ENCODE measurements around the gene ZIK1.

Gene ZIK1

DNA sequence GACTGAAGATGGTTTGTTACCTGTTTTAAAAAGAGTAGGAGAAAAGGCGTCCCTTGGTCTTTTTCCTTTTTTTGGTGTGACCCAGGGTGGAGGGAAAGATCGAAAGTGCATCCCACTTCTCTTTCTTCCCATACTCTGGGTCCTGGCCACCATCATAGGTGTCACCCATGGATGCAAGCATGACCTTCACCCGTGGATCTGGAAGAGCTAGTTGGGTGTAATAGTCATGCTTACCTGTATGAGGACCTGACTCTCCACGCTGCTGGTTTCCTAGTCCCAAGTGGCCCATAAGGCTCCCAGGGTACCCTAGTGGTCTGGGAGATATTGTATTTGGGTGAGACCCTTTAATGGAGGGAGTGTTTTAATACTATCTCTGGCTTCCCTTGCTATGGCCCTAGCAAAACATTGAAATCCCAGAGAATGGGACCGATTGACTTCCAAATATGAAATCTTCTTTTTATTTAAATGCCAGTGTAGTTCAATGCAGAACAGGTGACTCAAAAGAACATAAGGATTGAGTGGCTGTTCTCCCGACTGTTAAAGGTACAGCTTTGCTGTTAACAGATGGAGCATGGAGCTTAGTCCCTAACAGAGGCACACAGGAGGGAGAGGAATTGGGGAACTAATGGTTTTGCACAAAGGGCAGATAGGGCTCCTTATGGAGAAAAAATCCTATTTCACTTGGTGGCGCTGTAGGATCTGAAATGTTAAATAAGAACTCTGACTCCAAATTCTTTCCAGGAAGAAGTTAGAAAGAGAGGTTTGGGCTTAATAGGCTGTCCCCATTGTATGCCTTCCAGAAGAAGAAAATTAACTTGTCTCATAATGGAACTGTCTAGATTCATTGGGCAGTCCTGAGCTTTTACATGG is 17.3 kb upstream of the ZIK1 start:
- H3K4me3 ChIP-seq (ENCODE audit: extremely low read depth, insufficient read depth, low read length, poor library complexity, severe bottlenecking): no peak overlapping the region

DNA sequence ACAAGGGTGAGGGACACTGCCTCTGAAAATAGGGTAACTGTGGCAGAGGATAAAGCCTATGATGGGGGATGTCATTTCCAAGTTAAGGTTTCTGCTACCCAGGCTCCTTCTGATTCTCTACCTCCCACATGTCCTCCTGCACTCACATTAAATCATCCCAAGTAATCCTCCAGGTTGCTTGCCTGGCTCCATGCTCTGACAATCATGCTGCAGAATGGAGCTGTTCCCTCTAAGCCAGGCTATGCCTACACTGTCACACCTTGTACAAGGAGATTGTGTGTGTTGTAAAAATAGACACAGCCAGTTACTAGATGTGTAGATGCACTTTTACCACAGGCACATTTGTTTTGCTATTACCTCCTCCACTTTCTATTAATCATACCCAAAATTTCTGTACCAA is 13.2 kb upstream of the ZIK1 start:
- H3K36me3 ChIP-seq (ENCODE audit: control insufficient read depth, insufficient read depth, low read length): peaks cover 50% of the 10 kb centered on the region
- H3K4me1 ChIP-seq (ENCODE audit: control insufficient read depth, insufficient read depth, low read length, poor library complexity, severe bottlenecking): no peaks in the 10 kb centered on the region
- H3K9me3 ChIP-seq (ENCODE audit: control insufficient read depth, low read length): peaks cover 90% of the 10 kb centered on the region
- H3K4me3 ChIP-seq (ENCODE audit: extremely low read depth, insufficient read depth, low read length, poor library complexity, severe bottlenecking): no peak overlapping the region
- H3K27ac ChIP-seq (ENCODE audit: low read depth, low read length, severe bottlenecking): no peak overlapping the region

More for the DNA sequence above, 17.3 kb upstream of the ZIK1 start:
- Histone ChIP-seq H3K36me3 (ENCODE audit: control insufficient read depth, insufficient read depth, low read length) (peaks cover 10% of the 10 kb centered on the region), H3K27ac (ENCODE audit: low read depth, low read length, severe bottlenecking) (no peak overlapping the region), H3K4me1 (ENCODE audit: control insufficient read depth, insufficient read depth, low read length, poor library complexity, severe bottlenecking) (no peaks in the 10 kb centered on the region), H3K9me3 (ENCODE audit: control insufficient read depth, low read length) (peaks cover 88% of the 10 kb centered on the region)
- 72 to 80% methylated on average over 3 to 5 of the region's 7 CpGs for WGBS, 2 experiments (ENCODE audit: insufficient coverage in 2 of 2)

DNA sequence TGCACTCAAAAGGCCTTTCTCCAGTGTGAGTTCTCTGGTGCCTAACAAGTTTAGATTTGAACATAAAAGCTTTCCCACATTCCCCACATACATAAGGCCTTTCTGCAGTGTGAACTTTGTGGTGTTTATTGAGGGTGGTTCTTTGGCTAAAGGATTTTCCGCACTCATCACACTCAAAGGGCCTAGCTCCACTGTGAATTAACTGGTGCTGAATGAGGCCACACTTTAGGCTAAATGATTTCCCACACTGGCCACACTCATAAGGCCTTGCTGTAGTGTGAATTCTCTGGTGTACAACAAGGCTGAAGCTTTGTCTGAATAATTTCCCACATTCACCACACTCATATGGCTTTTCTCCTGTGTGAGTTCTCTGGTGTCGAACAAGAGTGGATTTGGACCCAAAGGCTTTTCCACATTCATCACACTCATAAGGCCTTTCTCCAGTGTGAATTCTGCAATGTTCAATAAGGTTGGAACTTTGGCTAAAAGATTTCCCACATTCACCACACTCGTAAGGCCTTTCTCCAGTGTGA is 11.5 kb upstream of the ZIK1 start:
- Histone ChIP-seq H3K27ac (ENCODE audit: low read depth, low read length, severe bottlenecking) (no peak overlapping the region), H3K4me1 (ENCODE audit: control insufficient read depth, insufficient read depth, low read length, poor library complexity, severe bottlenecking) (no peaks in the 10 kb centered on the region), H3K36me3 (ENCODE audit: control insufficient read depth, insufficient read depth, low read length) (peaks cover 68% of the 10 kb centered on the region), H3K4me3 (ENCODE audit: extremely low read depth, insufficient read depth, low read length, poor library complexity, severe bottlenecking) (no peak overlapping the region), H3K9me3 (ENCODE audit: control insufficient read depth, low read length) (peaks cover 85% of the 10 kb centered on the region)
- 90% methylated on average over 2 of the region's 3 CpGs; no CpG with 5 or more reads in 1 of the 2 experiments for WGBS, 2 experiments (ENCODE audit: insufficient coverage in 2 of 2)

DNA sequence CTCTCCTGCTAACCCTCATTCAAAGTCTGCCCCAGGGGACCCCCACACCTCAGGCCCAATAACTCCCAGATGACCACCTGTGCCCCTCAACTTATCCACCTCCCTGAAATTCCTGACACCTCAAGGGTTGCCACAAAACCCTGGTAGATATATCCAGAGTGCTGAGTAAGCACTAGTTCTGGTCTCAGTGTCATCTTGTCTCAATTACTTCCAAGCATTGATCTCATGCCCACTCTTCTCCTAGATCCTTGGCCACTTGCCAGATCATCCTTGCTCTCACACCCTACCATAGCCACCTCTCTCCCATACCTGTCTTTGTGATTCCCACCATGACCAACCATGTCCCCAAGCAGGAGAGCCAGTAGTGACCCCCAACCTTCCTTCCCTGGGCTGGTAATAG is 7.3 kb upstream of the ZIK1 start:
- Histone ChIP-seq H3K4me1 (ENCODE audit: control insufficient read depth, insufficient read depth, low read length, poor library complexity, severe bottlenecking) (no peaks in the 10 kb centered on the region), H3K27ac (ENCODE audit: low read depth, low read length, severe bottlenecking) (no peak overlapping the region), H3K36me3 (ENCODE audit: control insufficient read depth, insufficient read depth, low read length) (peaks cover 59% of the 10 kb centered on the region), H3K4me3 (ENCODE audit: extremely low read depth, insufficient read depth, low read length, poor library complexity, severe bottlenecking) (no peak overlapping the region), H3K9me3 (ENCODE audit: control insufficient read depth, low read length) (peaks cover 75% of the 10 kb centered on the region)

DNA sequence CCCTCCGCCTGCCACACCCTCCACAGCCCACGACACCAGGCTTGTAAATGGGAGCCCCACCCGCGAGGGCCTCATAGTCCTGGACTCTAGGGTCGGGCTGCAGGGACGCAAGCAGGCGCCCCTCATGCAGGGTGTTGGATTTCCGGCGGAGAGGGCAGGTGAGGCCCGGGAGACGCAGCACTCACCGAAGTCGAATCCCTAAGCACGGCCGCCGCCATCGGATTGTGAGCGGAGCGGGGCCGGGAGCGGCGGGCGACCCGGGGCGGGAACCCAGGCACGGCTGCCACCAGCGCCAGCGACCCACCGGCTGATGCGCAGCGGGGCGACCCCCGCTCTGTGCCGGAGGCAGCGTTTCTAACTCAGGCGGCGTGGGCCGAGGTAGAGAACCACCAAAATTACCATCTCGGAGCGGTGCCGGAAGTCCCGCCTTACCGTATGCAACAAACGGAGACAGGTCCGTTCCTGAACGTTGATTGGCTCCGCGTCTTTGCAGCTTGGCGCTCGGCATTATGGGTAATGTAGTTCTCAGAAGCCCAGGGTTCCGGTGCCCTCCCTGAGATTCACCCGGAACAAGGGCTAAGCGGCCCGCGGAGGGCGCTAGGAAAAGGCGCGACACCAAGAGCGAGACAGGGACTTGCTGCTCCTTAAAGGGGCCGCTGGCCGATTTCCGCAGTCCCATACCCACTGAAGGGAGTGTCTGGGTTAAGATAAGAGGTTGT is 5.3 kb upstream of the ZIK1 start, which contains the start of gene ZNF416:
ZNF416 (minus strand) TSS at position 425 of the 719 bp plus-strand sequence; CDS start at position 218, 207 bp downstream.
- Histone ChIP-seq H3K9me3 (ENCODE audit: control insufficient read depth, low read length) (peaks cover 73% of the 10 kb centered on the region), H3K4me3 (ENCODE audit: extremely low read depth, insufficient read depth, low read length, poor library complexity, severe bottlenecking) (peak within 1 kb of the TSS; percentile 90), H3K36me3 (ENCODE audit: control insufficient read depth, insufficient read depth, low read length) (peaks cover 40% of the 10 kb centered on the region), H3K4me1 (ENCODE audit: control insufficient read depth, insufficient read depth, low read length, poor library complexity, severe bottlenecking) (no peaks in the 10 kb centered on the region), H3K27ac (ENCODE audit: low read depth, low read length, severe bottlenecking) (peak within 1 kb of the TSS; percentile 10)
- WGBS, 2 experiments (ENCODE audit: insufficient coverage in 2 of 2): 0 to 1% methylated on average over 48 to 56 of the region's 62 CpGs

DNA sequence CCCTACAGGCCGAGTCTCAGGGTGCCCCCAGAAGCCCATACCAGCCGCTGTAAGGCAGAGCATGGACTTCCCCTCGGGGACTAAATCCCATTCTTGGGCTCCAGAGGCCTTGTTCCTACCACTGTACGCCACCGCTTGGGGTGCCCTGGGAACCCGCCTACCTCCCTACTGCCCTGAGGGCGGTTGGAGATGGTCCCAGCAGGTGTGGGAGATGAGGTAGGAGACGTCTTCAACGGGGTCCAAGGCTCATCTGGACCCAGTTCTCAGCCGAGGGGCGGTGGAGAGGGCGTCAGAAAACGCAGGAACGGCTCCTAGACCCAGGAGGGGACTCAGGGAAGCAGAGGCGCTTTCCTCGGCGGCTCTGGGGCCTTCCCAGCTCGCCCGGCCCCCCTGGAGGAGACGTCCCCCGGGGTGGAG is 833 bp upstream of the ZIK1 start:
- peaks cover 35% of the 10 kb centered on the region for H3K36me3 ChIP-seq (ENCODE audit: control insufficient read depth, insufficient read depth, low read length)
- H3K9me3 ChIP-seq (ENCODE audit: control insufficient read depth, low read length): peaks cover 59% of the 10 kb centered on the region
- peaks cover 3% of the 10 kb centered on the region for H3K4me1 ChIP-seq (ENCODE audit: control insufficient read depth, insufficient read depth, low read length, poor library complexity, severe bottlenecking)
- H3K4me3 ChIP-seq (ENCODE audit: extremely low read depth, insufficient read depth, low read length, poor library complexity, severe bottlenecking): peak overlapping the region; percentile 73
- no peak overlapping the region for H3K27ac ChIP-seq (ENCODE audit: low read depth, low read length, severe bottlenecking)
- 74 to 78% methylated on average over 14 to 19 of the region's 21 CpGs for WGBS, 2 experiments (ENCODE audit: insufficient coverage in 2 of 2)

DNA sequence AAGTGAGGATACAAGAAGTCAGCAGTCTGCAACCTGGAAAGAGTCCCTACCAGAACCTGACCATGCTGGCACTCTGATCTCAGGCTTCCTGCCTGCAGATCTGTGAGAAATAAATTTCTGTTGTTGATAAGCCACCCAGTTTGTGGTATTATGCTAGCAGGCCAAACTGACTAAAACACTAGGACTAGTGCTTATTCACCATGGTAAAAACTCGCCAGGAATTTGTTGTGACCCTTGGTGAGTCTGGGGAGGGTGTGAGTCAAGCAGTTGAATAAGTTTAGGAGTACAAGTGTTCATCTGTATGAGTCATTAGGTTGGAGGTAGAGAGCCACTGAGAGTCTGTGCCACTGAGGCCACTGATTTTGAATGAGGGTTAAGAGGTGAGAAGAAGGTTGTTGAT is 3.6 kb downstream of the ZIK1 start:
- Histone ChIP-seq H3K27ac (ENCODE audit: low read depth, low read length, severe bottlenecking) (no peak overlapping the region), H3K9me3 (ENCODE audit: control insufficient read depth, low read length) (peaks cover 58% of the 10 kb centered on the region), H3K4me3 (ENCODE audit: extremely low read depth, insufficient read depth, low read length, poor library complexity, severe bottlenecking) (no peak overlapping the region), H3K36me3 (ENCODE audit: control insufficient read depth, insufficient read depth, low read length) (peaks cover 79% of the 10 kb centered on the region), H3K4me1 (ENCODE audit: control insufficient read depth, insufficient read depth, low read length, poor library complexity, severe bottlenecking) (peaks cover 3% of the 10 kb centered on the region)
- 89 to 91% methylated on average over 1 of the region's 1 CpG for WGBS, 2 experiments (ENCODE audit: insufficient coverage in 2 of 2)

DNA sequence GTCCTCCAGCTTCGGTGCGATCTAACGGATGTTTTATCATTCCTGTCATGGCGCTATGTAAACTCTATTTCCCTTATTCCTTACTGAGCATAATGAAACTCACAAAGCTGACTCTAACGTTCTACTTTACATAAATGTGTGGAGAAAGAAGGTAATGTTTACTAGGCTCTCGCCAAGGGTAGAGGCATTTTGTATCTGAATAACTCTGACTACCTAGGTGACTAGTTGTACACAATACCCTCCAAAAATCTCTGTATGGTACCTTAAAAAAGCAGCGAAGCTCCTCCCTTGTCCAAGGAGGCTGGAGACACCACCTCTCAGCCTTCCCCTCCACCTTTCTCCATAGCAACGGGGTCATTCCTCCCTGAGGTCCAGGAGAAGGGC is 15.4 kb downstream of the ZIK1 start:
- no peak overlapping the region for H3K27ac ChIP-seq (ENCODE audit: low read depth, low read length, severe bottlenecking)
- 13 to 79% methylated on average over 2 to 4 of the region's 8 CpGs for WGBS, 2 experiments (ENCODE audit: insufficient coverage in 2 of 2)
- H3K4me3 ChIP-seq (ENCODE audit: extremely low read depth, insufficient read depth, low read length, poor library complexity, severe bottlenecking): peak overlapping the region; percentile 89
- peaks cover 17% of the 10 kb centered on the region for H3K9me3 ChIP-seq (ENCODE audit: control insufficient read depth, low read length)
- H3K4me1 ChIP-seq (ENCODE audit: control insufficient read depth, insufficient read depth, low read length, poor library complexity, severe bottlenecking): no peaks in the 10 kb centered on the region
- H3K36me3 ChIP-seq (ENCODE audit: control insufficient read depth, insufficient read depth, low read length): peaks cover 8% of the 10 kb centered on the region

DNA sequence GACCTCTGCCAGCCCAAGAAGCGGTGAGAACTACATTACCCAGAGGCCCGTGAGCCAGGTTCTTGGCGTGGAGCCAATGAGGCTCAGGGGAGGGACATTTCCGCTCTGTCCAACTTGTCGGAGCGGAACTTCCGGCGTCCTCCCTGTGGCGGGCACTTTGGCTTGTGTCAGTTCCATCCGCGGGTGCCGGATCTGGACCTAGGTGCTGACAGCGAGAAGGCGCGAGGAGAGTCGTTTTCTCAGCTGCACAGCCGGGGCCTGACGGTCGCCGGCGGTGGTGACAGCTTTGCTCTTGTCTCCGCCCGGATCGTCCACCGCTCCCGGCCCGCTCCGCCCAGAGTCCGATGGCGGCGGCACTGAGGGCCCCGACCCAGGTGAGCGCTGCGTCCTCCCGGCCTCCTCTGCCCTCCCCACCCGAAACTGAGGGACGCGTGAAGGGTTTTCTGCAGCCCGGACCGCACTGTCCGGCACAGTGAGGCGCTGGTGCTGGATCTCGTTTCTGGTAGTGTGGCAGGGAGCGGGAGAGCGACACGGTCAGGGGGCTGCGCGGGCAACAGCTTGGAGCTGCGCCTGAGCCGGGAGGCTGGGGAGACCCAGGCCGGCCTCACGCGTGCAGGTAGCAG is 15.9 kb downstream of the ZIK1 start, which contains the start of gene ZNF530:
ZNF530 (plus strand) TSS at position 125 of the 623 bp plus-strand sequence. CDS start 4,461 bp downstream, outside the sequence.
- Histone ChIP-seq H3K27ac (ENCODE audit: low read depth, low read length, severe bottlenecking) (no peak within 1 kb of the TSS), H3K4me3 (ENCODE audit: extremely low read depth, insufficient read depth, low read length, poor library complexity, severe bottlenecking) (peak within 1 kb of the TSS; percentile 89), H3K36me3 (ENCODE audit: control insufficient read depth, insufficient read depth, low read length) (peaks cover 11% of the 10 kb centered on the region), H3K9me3 (ENCODE audit: control insufficient read depth, low read length) (peaks cover 17% of the 10 kb centered on the region), H3K4me1 (ENCODE audit: control insufficient read depth, insufficient read depth, low read length, poor library complexity, severe bottlenecking) (no peaks in the 10 kb centered on the region)
- WGBS, 2 experiments (ENCODE audit: insufficient coverage in 2 of 2): 1% methylated on average over 40 to 53 of the region's 53 CpGs

DNA sequence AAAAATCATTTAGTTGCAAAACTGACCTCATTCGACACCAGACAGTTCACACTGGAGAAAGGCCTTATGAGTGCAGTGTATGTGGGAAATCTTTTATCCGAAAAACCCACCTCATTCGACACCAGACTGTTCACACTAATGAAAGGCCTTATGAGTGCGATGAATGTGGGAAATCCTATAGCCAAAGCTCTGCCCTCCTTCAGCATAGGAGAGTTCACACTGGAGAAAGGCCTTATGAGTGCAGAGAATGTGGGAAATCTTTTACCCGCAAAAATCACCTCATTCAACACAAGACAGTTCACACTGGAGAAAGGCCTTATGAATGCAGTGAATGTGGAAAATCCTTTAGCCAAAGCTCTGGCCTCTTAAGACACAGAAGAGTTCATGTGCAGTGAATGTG is 23.0 kb downstream of the ZIK1 start:
- peaks cover 6% of the 10 kb centered on the region for H3K9me3 ChIP-seq (ENCODE audit: control insufficient read depth, low read length)
- 92 to 100% methylated on average over 1 to 2 of the region's 5 CpGs for WGBS, 2 experiments (ENCODE audit: insufficient coverage in 2 of 2)
- H3K36me3 ChIP-seq (ENCODE audit: control insufficient read depth, insufficient read depth, low read length): peaks cover 35% of the 10 kb centered on the region
- no peak overlapping the region for H3K27ac ChIP-seq (ENCODE audit: low read depth, low read length, severe bottlenecking)
- no peaks in the 10 kb centered on the region for H3K4me1 ChIP-seq (ENCODE audit: control insufficient read depth, insufficient read depth, low read length, poor library complexity, severe bottlenecking)
- H3K4me3 ChIP-seq (ENCODE audit: extremely low read depth, insufficient read depth, low read length, poor library complexity, severe bottlenecking): no peak overlapping the region

All from mesodermal cell (in vitro differentiated cells).